Amniotic epithelial cell (primary cell): ENCODE measurements around the gene HYAL2.
"Not testable (repeated sequence)": the region's sequence is repeated elsewhere in the genome, so short reads cannot be mapped to it uniquely, and the experiment has no call there.

ENCODE experiments used
- DNase-seq: peaks from one replicate; pipeline ENCODE4 v3.0.0-alpha.2; 2010; ENCODE audit warnings: low read depth

Gene HYAL2

GRCh38 chr3:50312041-50312440, 10.5 kb downstream of the HYAL2 start:
- DNase-seq: not testable (repeated sequence)

GRCh38 chr3:50304601-50305000, 17.9 kb downstream of the HYAL2 start:
- no peak for DNase-seq

GRCh38 chr3:50303013-50303815, 19.3 kb downstream of the HYAL2 start, which contains the start of gene HYAL1:
Gene HYAL1, minus strand, starts transcription at chr3:50303574. Its CDS starts 618 bp downstream, at chr3:50302956.
- peak; percentile 23 for DNase-seq

- no peak for DNase-seq
Measured at GRCh38 chr3:50302095-50303012, 20.2 kb downstream of the HYAL2 start.

GRCh38 chr3:50300681-50301254, 21.8 kb downstream of the HYAL2 start:
- no peak for DNase-seq

GRCh38 chr3:50299929-50300680, 22.4 kb downstream of the HYAL2 start:
- peak; percentile 64 for DNase-seq

GRCh38 chr3:50299638-50299928, 23.0 kb downstream of the HYAL2 start:
- DNase-seq: no peak

- peak; percentile 99 for DNase-seq
Measured at GRCh38 chr3:50298836-50299637, 23.5 kb downstream of the HYAL2 start, which contains the start of the genes HYAL3 and NAA80. Gene HYAL3, minus strand, starts transcription at chr3:50299405. Its CDS starts 3,803 bp downstream, at chr3:50295602. Gene NAA80, minus strand, starts transcription at chr3:50299405. Its CDS starts 1,942 bp downstream, at chr3:50297463.

- DNase-seq: no peak
Measured at GRCh38 chr3:50297896-50298725, 24.4 kb downstream of the HYAL2 start.

- no peak for DNase-seq
Measured at GRCh38 chr3:50297384-50297775, 25.2 kb downstream of the HYAL2 start.

- no peak for DNase-seq
Measured at GRCh38 chr3:50296721-50297383, 25.7 kb downstream of the HYAL2 start.

- no peak for DNase-seq
Measured at GRCh38 chr3:50295553-50296431, 26.8 kb downstream of the HYAL2 start.

- no peak for DNase-seq
Measured at GRCh38 chr3:50294492-50295403, 27.8 kb downstream of the HYAL2 start.

GRCh38 chr3:50294089-50294488, 28.5 kb downstream of the HYAL2 start:
- DNase-seq: no peak

GRCh38 chr3:50293079-50293801, 29.3 kb downstream of the HYAL2 start:
- no peak for DNase-seq
